ENCODE results near the gene OSBPL6.
"Not testable (repeated sequence)": the region's sequence is repeated elsewhere in the genome, so short reads cannot be mapped to it uniquely, and the experiment has no call there.

The OSBPL6 gene

GRCh38 chr2:178309541-178309940 is 115.2 kb downstream of the OSBPL6 start:
- DNase-seq = no peak

- no peak for DNase-seq
Observed at GRCh38 chr2:178315078-178315477, 120.8 kb downstream of the OSBPL6 start.

- DNase-seq = no peak
Observed at GRCh38 chr2:178315488-178315948, 121.2 kb downstream of the OSBPL6 start.

- DNase-seq = no peak
Observed at GRCh38 chr2:178317811-178318210, 123.5 kb downstream of the OSBPL6 start.

GRCh38 chr2:178320011-178320585 is 125.8 kb downstream of the OSBPL6 start:
- no peak for DNase-seq

- DNase-seq = no peak
Observed at GRCh38 chr2:178322068-178322467, 127.8 kb downstream of the OSBPL6 start.

- DNase-seq = not testable (repeated sequence)
Observed at GRCh38 chr2:178323331-178323730, 129.0 kb downstream of the OSBPL6 start.

- no peak for DNase-seq
Observed at GRCh38 chr2:178324077-178324476, 129.8 kb downstream of the OSBPL6 start.

- DNase-seq = no peak
Observed at GRCh38 chr2:178325268-178325667, 131.0 kb downstream of the OSBPL6 start.

GRCh38 chr2:178327516-178327915 is 133.2 kb downstream of the OSBPL6 start:
- DNase-seq = no peak

- DNase-seq = no peak
Observed at GRCh38 chr2:178328037-178328436, 133.7 kb downstream of the OSBPL6 start.

- DNase-seq = no peak
Observed at GRCh38 chr2:178330175-178331017, 136.1 kb downstream of the OSBPL6 start.

- no peak for DNase-seq
Observed at GRCh38 chr2:178331474-178332432, 137.4 kb downstream of the OSBPL6 start.

- DNase-seq = no peak
Observed at GRCh38 chr2:178333851-178334250, 139.5 kb downstream of the OSBPL6 start.

- DNase-seq = no peak
Observed at GRCh38 chr2:178335230-178335629, 140.9 kb downstream of the OSBPL6 start.

GRCh38 chr2:178344121-178344520 is 149.8 kb downstream of the OSBPL6 start:
- DNase-seq = no peak

- no peak for DNase-seq
Observed at GRCh38 chr2:178345951-178346350, 151.6 kb downstream of the OSBPL6 start.

GRCh38 chr2:178350051-178350450 is 155.7 kb downstream of the OSBPL6 start:
- DNase-seq = no peak

GRCh38 chr2:178357704-178358103 is 163.4 kb downstream of the OSBPL6 start:
- DNase-seq = not testable (repeated sequence)

GRCh38 chr2:178359192-178359912 is 165.0 kb downstream of the OSBPL6 start:
- no peak for DNase-seq

GRCh38 chr2:178361588-178361987 is 167.3 kb downstream of the OSBPL6 start:
- DNase-seq = no peak

- no peak for DNase-seq
Observed at GRCh38 chr2:178363252-178363651, 168.9 kb downstream of the OSBPL6 start.
